K562 (cell line): ENCODE data around the gene HMGCL. TPM values are rescaled to one million over a fixed set of nuclear protein-coding genes. Genes with fewer than 3 reads are reported as not detected.
A peak's percentile ranks its signal among the peaks of the same experiment; 100 is the strongest.

Experiments
- ATAC-seq: fragments of 200-7000 bp; cut with Tn5 transposase; 3 replicates; pipeline ENCODE4 v1.9.1; 2020; ENCODE audit warnings: moderate library complexity
- BruUV-seq: library from RNA; stranded (reverse); fragments of 400-500 nt; replicated peaks from 2 replicates; lab custom pipeline; 2021; lab: Mats Ljungman, UMichigan
- CTCF ChIA-PET: fragments of 300-600 bp; formaldehyde crosslinking; extraction: SDS; loops from one replicate; lab custom pipeline; 2021; ENCODE audit warnings: low intra/inter-chr PET ratio; lab: Yijun Ruan, JAX
- POLR2A ChIA-PET: fragments of 300-600, 350-650 bp; sonication (Branson Sonifier 250); formaldehyde crosslinking; extraction: SDS; loops from one replicate; lab custom pipeline; 2021; ENCODE audit warnings: antibody characterized with exemption, inconsistent platforms; lab: Yijun Ruan, JAX
- DNase-seq, 4 experiments: peaks; one replicate each; pipeline versions ENCODE4 v3.0.0 to v3.0.0-alpha.2; 2011 to 2018; ENCODE audit warnings: low spot score in 3 of 4, mixed read lengths in 3 of 4; ENCODE audit errors: extremely low read depth in 1 of 4
- FAIRE-seq: peaks from 2 replicates; lab custom pipeline; 2011; peaks lifted over from hg19 to GRCh38; lab: Jason Lieb, UNC
- H2AFZ ChIP-seq: 2 replicates; pipeline ENCODE4 v1.6.0; 2011; ENCODE audit warnings: low read depth, low read length, control low read depth, inconsistent platforms
- H3K27ac ChIP-seq: fragments of 200-600 bp; 3 replicates; pipeline ENCODE4 v1.8.0; 2011; ENCODE audit warnings: low read depth, mild to moderate bottlenecking, control low read depth, inconsistent platforms, low read length, moderate library complexity, mixed read lengths; ENCODE audit errors: extremely low read depth
- H3K27me3 ChIP-seq, 2 experiments: fragments of 300-600 bp in 1 of 2; 2 replicates in 1 of 2; 3 replicates in 1 of 2; pipeline versions ENCODE4 v1.6.0 to v1.8.0; 2011; ENCODE audit warnings: inconsistent platforms in 2 of 2, low read length in 2 of 2, mild to moderate bottlenecking in 1 of 2, mixed read lengths in 1 of 2, moderate library complexity in 1 of 2; ENCODE audit not compliant: control insufficient read depth in 2 of 2, insufficient read depth in 2 of 2
- H3K36me3 ChIP-seq: fragments of 300-600 bp; 3 replicates; pipeline ENCODE4 v1.8.0; 2011; ENCODE audit warnings: mild to moderate bottlenecking, low read length, inconsistent platforms; ENCODE audit not compliant: control insufficient read depth, insufficient read depth
- H3K4me1 ChIP-seq, 2 experiments: fragments of 200-600 bp in 1 of 2; replicated peaks in 1 of 2; 2 replicates in 1 of 2; 3 replicates in 1 of 2; pipeline versions ENCODE4 v1.5.1 to v1.8.0; 2011; ENCODE audit warnings: inconsistent platforms in 2 of 2, low read length in 2 of 2, mild to moderate bottlenecking in 1 of 2, mixed read lengths in 1 of 2, moderate library complexity in 1 of 2; ENCODE audit not compliant: control insufficient read depth in 2 of 2, insufficient read depth in 2 of 2
- H3K4me2 ChIP-seq: 2 replicates; pipeline ENCODE4 v1.6.1; 2011; ENCODE audit warnings: low read length, control low read depth, inconsistent platforms, mixed read lengths; ENCODE audit not compliant: insufficient read depth
- H3K4me3 ChIP-seq: fragments of 200-600 bp; sonication (generic), shearing (Covaris generic); 2 replicates; pipeline ENCODE4 v1.5.1; 2016; ENCODE audit warnings: control low read depth, inconsistent platforms
- H3K79me2 ChIP-seq: fragments of 200-600 bp; 3 replicates; pipeline ENCODE4 v1.8.0; 2011; ENCODE audit warnings: low read length, inconsistent platforms; ENCODE audit not compliant: control insufficient read depth, insufficient read depth
- H3K9ac ChIP-seq, 2 experiments: 2 replicates each; pipeline versions ENCODE4 v1.6.0 to v1.6.1; 2011; ENCODE audit warnings: low read depth in 2 of 2, low read length in 2 of 2, control low read depth in 1 of 2, inconsistent platforms in 1 of 2, mild to moderate bottlenecking in 1 of 2, mixed read lengths in 1 of 2; ENCODE audit not compliant: insufficient read depth in 1 of 2
- H3K9me1 ChIP-seq: one replicate; pipeline ENCODE4 v1.6.0; 2011; ENCODE audit warnings: inconsistent platforms, mild to moderate bottlenecking, low read length, moderate library complexity; ENCODE audit not compliant: control insufficient read depth, insufficient read depth
- H3K9me3 ChIP-seq: replicated peaks from 2 replicates; pipeline ENCODE4 v1.5.1; 2011; ENCODE audit warnings: low read depth, low read length, inconsistent platforms; ENCODE audit not compliant: control insufficient read depth, insufficient read depth
- H4K20me1 ChIP-seq: replicated peaks from 2 replicates; pipeline ENCODE4 v1.6.1; 2011; ENCODE audit warnings: low read length, inconsistent platforms, mixed read lengths; ENCODE audit not compliant: control insufficient read depth, insufficient read depth
- ARID4B ChIP-seq: sonication (generic); formaldehyde crosslinking; IDR thresholded peaks from 2 replicates; pipeline ENCODE4 v1.8.0; 2022; ENCODE audit warnings: mild to moderate bottlenecking, missing genetic modification reagents
- BRCA1 ChIP-seq, 2 experiments: fragments of 450-650 bp in 1 of 2; sonication (generic) in 1 of 2; formaldehyde crosslinking in 1 of 2; IDR thresholded peaks; 2 replicates each; pipeline versions ENCODE4 v1.5.0 to v1.6.1; 2017 to 2020; ENCODE audit warnings: mild to moderate bottlenecking in 1 of 2, missing genetic modification reagents in 1 of 2
- E2F8 ChIP-seq: fragments of 450-650 bp; IDR thresholded peaks from 2 replicates; pipeline ENCODE4 v1.7.1; 2018; ENCODE audit warnings: mild to moderate bottlenecking, low read depth; ENCODE audit not compliant: partially characterized antibody
- ETV6 ChIP-seq, 3 experiments: fragments of 150-350 bp in 1 of 3; sonication (generic) in 1 of 3; formaldehyde crosslinking in 1 of 3; IDR thresholded peaks; 2 replicates each; pipeline versions ENCODE4 v1.6.1 to v1.8.0; 2014 to 2022; ENCODE audit warnings: borderline replicate concordance in 2 of 3, low read depth in 2 of 3, antibody characterized with exemption in 1 of 3, low read length in 1 of 3, mild to moderate bottlenecking in 1 of 3, missing genetic modification reagents in 1 of 3
- MBD1 ChIP-seq: fragments of 250-450 bp; sonication (Bioruptor Pico); IDR thresholded peaks from 2 replicates; pipeline ENCODE4 v1.8.0; 2022; ENCODE audit warnings: inconsistent platforms
- SMARCA4 ChIP-seq: fragments of 450-650 bp; IDR thresholded peaks from 2 replicates; pipeline ENCODE4 v1.6.1; 2016
- TAL1 ChIP-seq: fragments of 450-650 bp; IDR thresholded peaks from 2 replicates; pipeline ENCODE4 v1.6.1; 2016; ENCODE audit warnings: mild to moderate bottlenecking
- YBX1 ChIP-seq: fragments of 450-650 bp; IDR thresholded peaks from 2 replicates; pipeline ENCODE4 v1.7.1; 2016; ENCODE audit warnings: mild to moderate bottlenecking
- ZFP1 ChIP-seq: fragments of 450-650 bp; formaldehyde crosslinking; IDR thresholded peaks from 2 replicates; pipeline ENCODE4 v1.4.0; 2020; ENCODE audit warnings: mild to moderate bottlenecking, mixed read lengths
- ZNF217 ChIP-seq: sonication (generic); formaldehyde crosslinking; IDR thresholded peaks from 2 replicates; pipeline ENCODE4 v1.8.0; 2022; ENCODE audit warnings: mild to moderate bottlenecking, missing genetic modification reagents
- ZNF717 ChIP-seq: fragments of 250-450 bp; sonication (Bioruptor Pico); IDR thresholded peaks from 2 replicates; pipeline ENCODE4 v1.5.0; 2021
- ZSCAN32 ChIP-seq: fragments of 450-650 bp; formaldehyde crosslinking; IDR thresholded peaks from 2 replicates; pipeline ENCODE4 v1.4.0; 2020; ENCODE audit warnings: mild to moderate bottlenecking, moderate library complexity
- WGBS: fragments of 100-300 bp; shearing (Covaris generic); methylation state at CpG from one replicate; pipeline ENCODE4 v1.1.6; 2016; ENCODE audit warnings: low coverage, mixed read lengths; ENCODE audit not compliant: insufficient coverage; ENCODE audit errors: missing lambda C conversion rate; 5-methylcytosine and 5-hydroxymethylcytosine counted together
- in situ Hi-C: fragments of 300-500 bp; cut with MboI; formaldehyde crosslinking; loops from 4 replicates; pipeline ENCODE4 v1.15.0; 2018; ENCODE audit warnings: inconsistent platforms, mixed read lengths
- intact Hi-C: fragments of 100-400 bp; cut with micrococcal nuclease; formaldehyde crosslinking; loops from 2 replicates; pipeline ENCODE4 v1.14.2; 2022
- polyA plus RNA-seq, 8 experiments: library from polyadenylated mRNA; depleted of rRNA in 4 of 8; stranded (reverse) in 5 of 8; unstranded in 3 of 8; fragments of >200 nt; fragmentation: Nextera tagmentation in 2 of 8; fragmentation: Illumina TruSeq in 1 of 8; extraction: Ambion mirVana in 2 of 8; extraction: Trizol in 1 of 8; gene quantifications; 2 replicates each; pipeline versions ENCODE4 v1.2.1 to v1.2.3, GENCODE V29; 2011 to 2014; ENCODE audit warnings: inconsistent platforms in 1 of 8, missing spikeins in 1 of 8
- total RNA-seq, 7 experiments: library from RNA; depleted of rRNA in 6 of 7; stranded (reverse); fragments of >200 nt in 6 of 7; fragmentation: Illumina TruSeq in 2 of 7; extraction: Trizol in 2 of 7; gene quantifications; 2 replicates each; pipeline versions ENCODE4 v1.2.1 to v1.2.3, GENCODE V29; 2011 to 2021; ENCODE audit warnings: low replicate concordance in 1 of 7

HMGCL gene
- total and polyA plus RNA-seq, 9 of the 15 experiments (the other 6 are each of a cell fraction or from before 2014, with no cell fraction given) = 18.0 to 82.2 (median 24.2) TPM

- peak overlapping the region; percentile 22 for H3K4me2 ChIP-seq
- peaks cover 68% of the 10 kb centered on the region for H3K79me2 ChIP-seq
- ATAC-seq (no peak), DNase-seq (no peak), FAIRE-seq (no peak)
- peak overlapping the region; percentile 21 to 72; a peak in 1 of 4 replicates for H3K9ac ChIP-seq
- WGBS = 56% methylated on average over 6 of the region's 6 CpGs
- no peak overlapping the region for H2AFZ ChIP-seq
- no peaks in the 10 kb centered on the region for H3K9me3 ChIP-seq
- peaks cover 12 to 43% of the 10 kb centered on the region in 2 experiments; a peak in 3 of 5 replicates for H3K4me1 ChIP-seq
- H3K4me3 ChIP-seq = no peak overlapping the region
- H3K27ac ChIP-seq = peak overlapping the region; percentile 13; the same call in 1 of the 3 replicates
- CTCF ChIA-PET = no interaction called here
- no peak for TF ChIP-seq ZSCAN32 (CRISPR knock-in tag)
- TF ChIP-seq ZNF717 = no peak
- TF ChIP-seq ARID4B (CRISPR knock-in tag) = no peak
- TF ChIP-seq MBD1 (CRISPR knock-in tag) = no peak
- no peak for TF ChIP-seq ETV6 (IDR thresholded peaks at IDR 0.05; ENCODE audit: borderline replicate concordance in 1 of 2, low read depth in 2 of 2, low read length in 1 of 2)
- TF ChIP-seq ETV6 (CRISPR knock-in tag; IDR thresholded peaks at IDR 0.05; ENCODE audit: borderline replicate concordance) = no peak
- TF ChIP-seq TAL1 = no peak
- TF ChIP-seq E2F8 = no peak
- no peak for TF ChIP-seq ZNF217 (CRISPR knock-in tag)
- TF ChIP-seq SMARCA4 = no peak
- TF ChIP-seq ZFP1 = no peak
- TF ChIP-seq BRCA1 (IDR thresholded peaks at IDR 0.05) = no peak
- TF ChIP-seq BRCA1 (CRISPR knock-in tag; IDR thresholded peaks at IDR 0.05) = no peak
- TF ChIP-seq YBX1 = no peak
- H3K9me1 ChIP-seq = no peaks in the 10 kb centered on the region
- peaks cover 7% of the 10 kb centered on the region; the same call in 1 of the 2 replicates for H4K20me1 ChIP-seq
- no peaks in the 10 kb centered on the region for H3K27me3 ChIP-seq
- H3K36me3 ChIP-seq = peaks cover 20% of the 10 kb centered on the region
- in situ Hi-C loops = no loop called here
- intact Hi-C loops = no loop called here
- POLR2A ChIA-PET = interaction anchor here (0.8 to 2.5 kb wide), 13 partner anchors 10 to 185 kb away, joined by 3 to 14 read pairs (median 4); partner anchors contain the start of genes LYPLA2, PNRC2 and RPL11
- no TSS peak for BruUV-seq
Measured at GRCh38 chr1:23774174-23774880, 50.9 kb downstream of the HMGCL start.
